H9 (cell line): ENCODE measurements around the gene TRIM22. TPM values are rescaled to one million over a fixed set of nuclear protein-coding genes. Genes with fewer than 3 reads are reported as not detected.

Experiments
- DNase-seq: peaks from one replicate; pipeline ENCODE4 v3.0.0-alpha.2; 2017
- H2AFZ ChIP-seq: one replicate; pipeline ENCODE4 v1.6.1; 2013; ENCODE audit warnings: mild to moderate bottlenecking, low read length, control low read depth, moderate library complexity
- H2AK5ac ChIP-seq: 2 replicates; pipeline ENCODE4 v1.6.1; 2013; ENCODE audit warnings: low read length, control low read depth, mixed read lengths; ENCODE audit not compliant: insufficient read length
- H2BK120ac ChIP-seq: one replicate; pipeline ENCODE4 v1.6.1; 2013; ENCODE audit warnings: low read depth, mild to moderate bottlenecking, low read length, control low read depth, inconsistent platforms; ENCODE audit not compliant: poor library complexity, severe bottlenecking
- H2BK12ac ChIP-seq: 2 replicates; pipeline ENCODE4 v1.6.1; 2013; ENCODE audit warnings: low read length, control low read depth, mixed read lengths, low read depth; ENCODE audit not compliant: insufficient read length
- H2BK15ac ChIP-seq: 2 replicates; pipeline ENCODE4 v1.6.1; 2013; ENCODE audit warnings: low read depth, low read length, control low read depth
- H2BK20ac ChIP-seq: one replicate; pipeline ENCODE4 v1.6.1; 2013; ENCODE audit warnings: low read depth, mild to moderate bottlenecking, low read length, control low read depth, inconsistent platforms; ENCODE audit not compliant: poor library complexity, severe bottlenecking
- H2BK5ac ChIP-seq: 2 replicates; pipeline ENCODE4 v1.6.1; 2013; ENCODE audit warnings: low read length, control low read depth, mixed read lengths; ENCODE audit not compliant: insufficient read length
- H3K14ac ChIP-seq: 2 replicates; pipeline ENCODE4 v1.6.1; 2013; ENCODE audit warnings: low read length, control low read depth; ENCODE audit not compliant: insufficient read depth
- H3K18ac ChIP-seq: 2 replicates; pipeline ENCODE4 v1.6.1; 2013; ENCODE audit warnings: low read depth, mild to moderate bottlenecking, mixed read lengths, low read length, control low read depth; ENCODE audit not compliant: insufficient read length
- H3K23ac ChIP-seq: 2 replicates; pipeline ENCODE4 v1.6.1; 2013; ENCODE audit warnings: low read length, control low read depth, mixed read lengths, low read depth; ENCODE audit not compliant: insufficient read length
- H3K23me2 ChIP-seq: 2 replicates; pipeline ENCODE4 v1.6.1; 2013; ENCODE audit warnings: low read depth, mild to moderate bottlenecking, mixed read lengths, low read length, control low read depth; ENCODE audit not compliant: insufficient read length, poor library complexity, severe bottlenecking
- H3K27ac ChIP-seq: 2 replicates; pipeline ENCODE4 v1.5.1; 2013; ENCODE audit warnings: low read length, control low read depth, mixed read lengths, low read depth; ENCODE audit not compliant: insufficient read length
- H3K27me3 ChIP-seq: 2 replicates; pipeline ENCODE4 v1.6.1; 2013; ENCODE audit warnings: low read length, control low read depth, inconsistent platforms; ENCODE audit not compliant: insufficient read depth
- H3K4ac ChIP-seq: 2 replicates; pipeline ENCODE4 v1.6.1; 2013; ENCODE audit warnings: low read depth, mild to moderate bottlenecking, control low read depth, inconsistent platforms, low read length, moderate library complexity
- H3K4me1 ChIP-seq: 2 replicates; pipeline ENCODE4 v1.6.1; 2013; ENCODE audit warnings: low read length, control low read depth, inconsistent platforms; ENCODE audit not compliant: insufficient read depth
- H3K4me2 ChIP-seq: 2 replicates; pipeline ENCODE4 v1.6.1; 2013; ENCODE audit warnings: low read length, control low read depth, mixed read lengths; ENCODE audit not compliant: insufficient read length, insufficient read depth
- H3K56ac ChIP-seq: 2 replicates; pipeline ENCODE4 v1.6.1; 2013; ENCODE audit warnings: low read depth, mild to moderate bottlenecking, mixed read lengths, low read length, control low read depth; ENCODE audit not compliant: insufficient read length
- H3K79me1 ChIP-seq: 2 replicates; pipeline ENCODE4 v1.6.1; 2013; ENCODE audit warnings: low read depth, mild to moderate bottlenecking, moderate library complexity, low read length, control low read depth, inconsistent platforms; ENCODE audit not compliant: insufficient read depth, poor library complexity, severe bottlenecking
- H3K79me2 ChIP-seq: 2 replicates; pipeline ENCODE4 v1.6.1; 2013; ENCODE audit warnings: low read length, control low read depth, inconsistent platforms; ENCODE audit not compliant: insufficient read depth
- H3K9ac ChIP-seq: 2 replicates; pipeline ENCODE4 v1.6.1; 2013; ENCODE audit warnings: low read length, control low read depth, mixed read lengths; ENCODE audit not compliant: insufficient read length; ENCODE audit errors: extremely low read depth
- H3K9me3 ChIP-seq: one replicate; pipeline ENCODE4 v1.6.1; 2013; ENCODE audit warnings: low read depth, low read length, inconsistent platforms; ENCODE audit not compliant: control insufficient read depth
- H3T11ph ChIP-seq: one replicate; pipeline ENCODE4 v1.6.1; 2013; ENCODE audit warnings: mild to moderate bottlenecking, low read length, control low read depth, inconsistent platforms
- H4K20me1 ChIP-seq: one replicate; pipeline ENCODE4 v1.6.1; 2013; ENCODE audit not compliant: control insufficient read depth, insufficient read length, insufficient read depth
- H4K5ac ChIP-seq: 2 replicates; pipeline ENCODE4 v1.6.1; 2013; ENCODE audit warnings: low read depth, mild to moderate bottlenecking, mixed read lengths, low read length, control low read depth; ENCODE audit not compliant: insufficient read length
- H4K8ac ChIP-seq: replicated peaks from 2 replicates; pipeline ENCODE4 v1.6.1; 2013; ENCODE audit warnings: low read length, control low read depth, mixed read lengths, low read depth; ENCODE audit not compliant: insufficient read length
- H4K91ac ChIP-seq: 2 replicates; pipeline ENCODE4 v1.6.1; 2013; ENCODE audit warnings: low read depth, mild to moderate bottlenecking, moderate library complexity, mixed read lengths, low read length, control low read depth; ENCODE audit not compliant: insufficient read length
- H3K27ac Mint-ChIP-seq, 3 experiments: 2 replicates in 2 of 3; 3 replicates in 1 of 3; pipeline ENCODE4 v1.8.0; 2020 to 2021; ENCODE audit warnings: mixed read lengths in 3 of 3, mild to moderate bottlenecking in 1 of 3, moderate library complexity in 1 of 3
- H3K27me3 Mint-ChIP-seq: 2 replicates; pipeline ENCODE4 v1.8.0; 2021; ENCODE audit warnings: low read depth, mild to moderate bottlenecking, moderate library complexity, mixed read lengths
- H3K36me3 Mint-ChIP-seq, 3 experiments: 2 replicates in 2 of 3; 3 replicates in 1 of 3; pipeline ENCODE4 v1.8.0; 2020 to 2021; ENCODE audit warnings: low read depth in 3 of 3, mixed read lengths in 3 of 3; ENCODE audit not compliant: insufficient read depth in 1 of 3
- H3K4me1 Mint-ChIP-seq, 2 experiments: 2 replicates each; pipeline ENCODE4 v1.8.0; 2020; ENCODE audit warnings: mixed read lengths in 2 of 2
- H3K4me3 Mint-ChIP-seq, 2 experiments: 2 replicates in 1 of 2; 3 replicates in 1 of 2; pipeline ENCODE4 v1.8.0; 2020 to 2021; ENCODE audit warnings: mild to moderate bottlenecking in 2 of 2, mixed read lengths in 2 of 2, moderate library complexity in 1 of 2
- H3K9me3 Mint-ChIP-seq, 2 experiments: 2 replicates in 1 of 2; 3 replicates in 1 of 2; pipeline ENCODE4 v1.8.0; 2020; ENCODE audit warnings: mild to moderate bottlenecking in 2 of 2, mixed read lengths in 2 of 2, moderate library complexity in 1 of 2
- WGBS: extraction: QIAGEN DNeasy Blood & Tissue Kit; methylation state at CpG from one replicate; pipeline ENCODE4 v1.1.7; 2013; ENCODE audit warnings: missing lambda C conversion rate, low lambda C conversion rate, mixed read lengths; ENCODE audit not compliant: insufficient read length; ENCODE audit errors: extremely low coverage; 5-methylcytosine and 5-hydroxymethylcytosine counted together
- total RNA-seq: library from RNA; stranded (reverse); gene quantifications from 2 replicates; pipeline ENCODE4 v1.2.1, GENCODE V29; 2021
- TF ChIP-seq, protein P1 (sequence below): fragments of 200-600 bp; sonication (generic); conservative IDR thresholded peaks from 3 replicates; pipeline ENCODE4 v1.8.0; 2021; ENCODE audit warnings: antibody characterized with exemption, mild to moderate bottlenecking

Gene TRIM22
- total RNA-seq, 1 experiment from 2014 or later, result 78.6 TPM

DNA sequence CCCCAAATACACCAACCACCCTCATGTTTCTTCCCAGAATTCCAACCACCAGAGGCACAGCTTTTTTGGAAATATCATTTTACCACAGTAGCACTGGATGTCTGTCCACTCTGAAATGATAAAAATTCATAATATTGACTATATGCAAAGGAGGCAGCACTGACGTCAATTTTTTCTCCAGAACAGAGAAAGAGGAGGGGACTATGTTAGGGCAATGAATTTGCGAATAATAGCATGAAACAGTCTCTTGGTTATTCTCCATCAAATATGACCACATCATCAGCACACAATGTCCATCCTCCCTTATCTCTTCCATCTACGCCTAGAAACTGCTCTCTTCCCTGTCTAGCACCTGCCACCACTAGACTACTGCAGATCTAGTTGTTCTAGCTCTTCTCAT lies 43.5 kb upstream of the TRIM22 start:
- H4K20me1 ChIP-seq, result no peaks in the 10 kb centered on the region

More for the DNA sequence above, 43.5 kb upstream of the TRIM22 start:
- no peaks in the 10 kb centered on the region for H3K27me3 Mint-ChIP-seq
- Histone ChIP-seq H4K91ac (no peak overlapping the region), H3K4me2 (no peak overlapping the region), H2AFZ (no peak overlapping the region), H4K5ac (no peak overlapping the region), H3T11ph (no peak overlapping the region), H2BK120ac (no peak overlapping the region), H3K9ac (no peak overlapping the region), H3K9me3 (no peaks in the 10 kb centered on the region), H2BK5ac (no peak overlapping the region), H2BK15ac (no peak overlapping the region), H3K27me3 (no peaks in the 10 kb centered on the region), H3K79me2 (no peaks in the 10 kb centered on the region), H2BK12ac (no peak overlapping the region), H3K23ac (no peak overlapping the region), H3K23me2 (no peaks in the 10 kb centered on the region), H3K4ac (no peak overlapping the region), H3K27ac (no peak overlapping the region), H3K56ac (no peak overlapping the region), H3K79me1 (no peaks in the 10 kb centered on the region), H4K8ac (no peak overlapping the region), H3K18ac (no peak overlapping the region), H2BK20ac (no peak overlapping the region), H3K4me1 (no peaks in the 10 kb centered on the region), H3K14ac (no peak overlapping the region), H2AK5ac (no peak overlapping the region)
- no peak for DNase-seq
- no peak overlapping the region for H3K27ac Mint-ChIP-seq
- no CpG with 5 or more reads among the region's 3 CpGs for WGBS
- no peaks in the 10 kb centered on the region for H3K4me1 Mint-ChIP-seq
- TF ChIP-seq, protein P1, sequence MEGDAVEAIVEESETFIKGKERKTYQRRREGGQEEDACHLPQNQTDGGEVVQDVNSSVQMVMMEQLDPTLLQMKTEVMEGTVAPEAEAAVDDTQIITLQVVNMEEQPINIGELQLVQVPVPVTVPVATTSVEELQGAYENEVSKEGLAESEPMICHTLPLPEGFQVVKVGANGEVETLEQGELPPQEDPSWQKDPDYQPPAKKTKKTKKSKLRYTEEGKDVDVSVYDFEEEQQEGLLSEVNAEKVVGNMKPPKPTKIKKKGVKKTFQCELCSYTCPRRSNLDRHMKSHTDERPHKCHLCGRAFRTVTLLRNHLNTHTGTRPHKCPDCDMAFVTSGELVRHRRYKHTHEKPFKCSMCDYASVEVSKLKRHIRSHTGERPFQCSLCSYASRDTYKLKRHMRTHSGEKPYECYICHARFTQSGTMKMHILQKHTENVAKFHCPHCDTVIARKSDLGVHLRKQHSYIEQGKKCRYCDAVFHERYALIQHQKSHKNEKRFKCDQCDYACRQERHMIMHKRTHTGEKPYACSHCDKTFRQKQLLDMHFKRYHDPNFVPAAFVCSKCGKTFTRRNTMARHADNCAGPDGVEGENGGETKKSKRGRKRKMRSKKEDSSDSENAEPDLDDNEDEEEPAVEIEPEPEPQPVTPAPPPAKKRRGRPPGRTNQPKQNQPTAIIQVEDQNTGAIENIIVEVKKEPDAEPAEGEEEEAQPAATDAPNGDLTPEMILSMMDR, result no peak
- no peak overlapping the region for H3K4me3 Mint-ChIP-seq
- H3K36me3 Mint-ChIP-seq, result no peaks in the 10 kb centered on the region
- H3K9me3 Mint-ChIP-seq, result no peaks in the 10 kb centered on the region
